ENCODE data around the gene BCL2.

The BCL2 gene

GRCh38 chr18:63186520-63187222 lies 132.9 kb downstream of the BCL2 start:
- in situ Hi-C loops (cut with MboI; ENCODE audit: low sequenced_read_pairs), result no loop called here

DNA sequence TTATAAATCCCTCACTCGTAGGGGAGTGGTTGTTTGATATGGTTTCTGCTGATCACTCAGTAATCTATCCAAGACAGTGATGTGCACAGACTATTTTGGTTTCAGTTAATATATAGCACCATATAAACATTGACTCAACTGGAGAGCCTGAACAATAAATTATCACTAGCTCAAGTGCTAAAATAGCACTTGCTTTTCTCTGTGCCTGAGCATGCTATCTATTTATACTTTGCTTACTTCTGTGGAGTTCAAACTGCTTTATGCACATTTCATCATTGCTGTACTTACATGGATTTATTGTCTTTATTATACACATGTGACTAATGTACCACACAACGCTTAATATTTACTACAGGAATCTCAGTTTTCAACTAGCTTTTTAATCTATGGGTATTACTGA lies 133.6 kb downstream of the BCL2 start:
- in situ Hi-C loops (cut with MboI; ENCODE audit: low sequenced_read_pairs), result no loop called here

GRCh38 chr18:63183952-63184770 lies 135.4 kb downstream of the BCL2 start:
- in situ Hi-C loops (cut with MboI; ENCODE audit: low sequenced_read_pairs), result no loop called here

DNA sequence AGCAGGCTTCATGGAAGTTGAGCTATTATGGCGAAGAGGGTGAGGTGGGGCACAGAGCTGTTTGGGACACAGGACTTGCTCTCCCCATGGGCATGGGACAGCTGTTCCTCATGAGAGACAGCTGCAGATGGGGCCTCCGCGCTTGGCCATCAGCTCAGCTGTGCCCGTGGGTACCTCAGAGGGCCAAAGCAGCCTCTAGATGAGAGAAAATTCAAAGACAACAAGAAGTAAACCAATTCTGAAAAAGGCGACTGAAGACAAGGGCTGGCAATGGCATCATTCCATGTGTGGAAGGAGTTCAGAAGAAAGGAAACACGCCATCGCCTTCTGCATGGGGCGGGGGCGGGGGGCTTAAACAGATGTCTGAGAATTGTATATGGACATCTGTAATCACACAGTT lies 136.2 kb downstream of the BCL2 start:
- in situ Hi-C loops (cut with MboI; ENCODE audit: low sequenced_read_pairs), result no loop called here

- in situ Hi-C loops (cut with MboI; ENCODE audit: low sequenced_read_pairs), result no loop called here
These were observed 136.7 kb downstream of the BCL2 start for GRCh38 chr18:63182861-63183260.

DNA sequence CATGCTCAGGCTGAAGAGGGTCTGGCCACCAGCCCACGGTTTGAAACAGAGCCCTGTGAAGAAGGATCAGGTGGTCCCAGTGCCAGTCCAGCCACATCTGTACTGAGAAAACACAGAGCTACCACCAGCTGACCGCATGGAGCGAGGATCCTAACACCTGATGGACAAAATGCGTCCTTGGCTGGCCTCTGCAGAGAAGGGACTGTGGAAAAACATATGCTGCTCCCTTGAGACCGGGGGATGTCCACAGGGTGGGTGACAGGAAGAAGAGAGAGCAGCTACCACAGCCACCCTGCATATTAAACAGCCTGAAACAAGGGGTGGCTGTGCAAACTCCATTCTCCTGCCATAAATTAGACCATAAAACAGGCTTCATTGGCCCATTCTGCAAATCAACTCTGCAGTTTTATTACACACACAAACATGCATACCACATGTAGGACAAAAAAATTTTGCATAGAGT lies 137.2 kb downstream of the BCL2 start:
- in situ Hi-C loops (cut with MboI; ENCODE audit: low sequenced_read_pairs), result no loop called here

- in situ Hi-C loops (cut with MboI; ENCODE audit: low sequenced_read_pairs), result no loop called here
These were observed 137.8 kb downstream of the BCL2 start for GRCh38 chr18:63181706-63182309.

GRCh38 chr18:63180971-63181376 lies 138.6 kb downstream of the BCL2 start:
- in situ Hi-C loops (cut with MboI; ENCODE audit: low sequenced_read_pairs), result no loop called here

GRCh38 chr18:63180321-63180720 lies 139.2 kb downstream of the BCL2 start:
- in situ Hi-C loops (cut with MboI; ENCODE audit: low sequenced_read_pairs), result no loop called here

DNA sequence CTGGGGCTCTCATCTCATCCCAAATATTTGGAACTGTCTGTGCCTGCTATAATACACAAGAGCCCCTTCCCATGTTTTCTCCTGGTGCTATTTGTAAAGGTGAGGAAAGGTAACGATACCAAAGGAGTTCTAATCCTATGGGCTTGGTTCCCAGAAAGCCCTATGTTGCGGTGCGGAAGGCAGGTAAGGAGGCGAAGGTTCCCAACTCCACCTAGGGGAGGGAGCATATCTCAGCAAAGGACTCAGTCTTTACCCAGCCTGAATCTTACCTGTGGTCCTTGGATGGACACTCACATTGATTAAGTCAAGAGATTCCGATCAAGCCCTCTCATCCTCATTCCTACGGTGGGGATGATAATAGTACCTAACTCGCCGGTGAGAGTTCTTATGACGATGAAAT lies 140.1 kb downstream of the BCL2 start:
- in situ Hi-C loops (cut with MboI; ENCODE audit: low sequenced_read_pairs), result no loop called here

GRCh38 chr18:63178971-63179370 lies 140.6 kb downstream of the BCL2 start:
- in situ Hi-C loops (cut with MboI; ENCODE audit: low sequenced_read_pairs), result no loop called here

- in situ Hi-C loops (cut with MboI; ENCODE audit: low sequenced_read_pairs), result no loop called here
These were observed 141.4 kb downstream of the BCL2 start for GRCh38 chr18:63177919-63178821.

- in situ Hi-C loops (cut with MboI; ENCODE audit: low sequenced_read_pairs), result no loop called here
These were observed 142.3 kb downstream of the BCL2 start for GRCh38 chr18:63177259-63177658.

DNA sequence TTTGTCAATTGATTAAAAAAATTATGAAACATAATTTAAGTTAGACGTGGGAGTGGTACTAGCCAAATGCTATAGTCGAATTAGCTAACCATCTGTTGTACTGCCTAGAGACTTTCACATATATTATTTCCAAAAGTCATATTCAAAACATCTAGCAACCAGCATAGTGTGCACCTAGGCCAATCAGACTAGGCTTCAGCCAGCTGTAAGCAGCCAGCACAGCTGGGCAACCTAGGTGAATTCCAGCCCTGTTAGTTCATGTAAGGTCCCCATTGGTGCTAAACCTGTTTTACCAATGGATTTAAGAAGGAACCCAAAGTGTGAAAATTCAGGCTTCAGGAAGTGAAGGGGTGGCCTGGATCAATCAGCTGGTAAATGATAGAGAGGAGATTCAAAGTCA lies 144.3 kb downstream of the BCL2 start:
- in situ Hi-C loops (cut with MboI; ENCODE audit: low sequenced_read_pairs), result no loop called here

DNA sequence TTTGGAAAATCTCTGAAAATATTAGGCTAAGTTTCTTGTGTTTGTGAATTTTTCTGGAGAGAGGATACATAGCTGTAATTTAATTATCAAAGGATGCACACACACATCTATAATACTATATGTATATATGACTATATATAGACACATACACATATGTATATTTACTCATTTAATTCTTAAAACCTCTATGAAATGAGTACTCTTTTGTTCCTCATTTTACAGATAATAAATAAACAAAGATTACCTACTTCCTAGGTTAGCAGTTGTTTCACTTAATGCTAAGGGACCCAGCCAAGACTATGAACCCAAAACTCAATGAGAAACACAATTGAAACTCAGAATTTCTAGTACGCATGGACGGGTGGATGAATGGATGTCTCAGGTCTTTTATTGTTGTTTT lies 145.6 kb downstream of the BCL2 start:
- in situ Hi-C loops (cut with MboI; ENCODE audit: low sequenced_read_pairs), result no loop called here

DNA sequence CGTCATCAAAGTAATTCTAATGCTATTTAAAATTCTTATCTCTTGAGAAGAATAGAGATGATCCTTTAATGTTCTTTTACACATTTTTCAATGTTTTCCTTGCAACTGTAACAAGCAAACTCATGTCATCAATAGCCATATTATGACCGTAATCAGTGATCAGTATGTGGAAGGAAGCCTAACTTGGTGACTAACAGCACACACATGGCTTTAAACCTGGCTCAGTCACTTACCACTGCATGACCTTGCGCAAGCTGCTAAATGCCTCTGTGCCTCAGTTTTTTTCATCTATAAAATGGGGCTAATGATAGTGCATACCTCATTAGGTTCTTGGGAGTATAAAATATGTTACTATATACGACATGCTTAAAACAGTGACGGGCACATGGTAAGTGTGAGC lies 149.7 kb downstream of the BCL2 start:
- in situ Hi-C loops (cut with MboI; ENCODE audit: low sequenced_read_pairs), result no loop called here

- in situ Hi-C loops (cut with MboI; ENCODE audit: low sequenced_read_pairs), result no loop called here
These were observed 151.3 kb downstream of the BCL2 start for GRCh38 chr18:63168287-63168686.

DNA sequence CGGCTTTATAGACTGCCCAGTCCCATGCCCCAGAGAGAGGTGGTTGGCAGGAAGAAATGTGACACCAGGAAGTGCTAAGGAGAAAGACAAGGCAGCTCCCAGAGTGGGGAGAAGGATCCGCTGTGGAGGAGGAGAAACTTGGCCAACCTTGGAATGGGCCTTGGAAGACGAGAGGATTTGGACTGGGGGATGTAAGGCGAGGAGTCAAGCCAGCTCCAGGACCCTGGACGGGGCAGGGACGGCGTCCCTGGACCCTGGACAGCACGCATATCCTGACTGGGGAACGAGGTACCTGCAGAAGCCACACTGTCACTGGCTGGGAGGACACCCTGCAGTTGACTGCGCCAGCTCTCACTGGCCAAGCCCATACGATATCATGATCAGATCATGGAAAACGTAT lies 153.4 kb downstream of the BCL2 start:
- in situ Hi-C loops (cut with MboI; ENCODE audit: low sequenced_read_pairs), result no loop called here

- in situ Hi-C loops (cut with MboI; ENCODE audit: low sequenced_read_pairs), result no loop called here
These were observed 155.2 kb downstream of the BCL2 start for GRCh38 chr18:63164396-63164795.

DNA sequence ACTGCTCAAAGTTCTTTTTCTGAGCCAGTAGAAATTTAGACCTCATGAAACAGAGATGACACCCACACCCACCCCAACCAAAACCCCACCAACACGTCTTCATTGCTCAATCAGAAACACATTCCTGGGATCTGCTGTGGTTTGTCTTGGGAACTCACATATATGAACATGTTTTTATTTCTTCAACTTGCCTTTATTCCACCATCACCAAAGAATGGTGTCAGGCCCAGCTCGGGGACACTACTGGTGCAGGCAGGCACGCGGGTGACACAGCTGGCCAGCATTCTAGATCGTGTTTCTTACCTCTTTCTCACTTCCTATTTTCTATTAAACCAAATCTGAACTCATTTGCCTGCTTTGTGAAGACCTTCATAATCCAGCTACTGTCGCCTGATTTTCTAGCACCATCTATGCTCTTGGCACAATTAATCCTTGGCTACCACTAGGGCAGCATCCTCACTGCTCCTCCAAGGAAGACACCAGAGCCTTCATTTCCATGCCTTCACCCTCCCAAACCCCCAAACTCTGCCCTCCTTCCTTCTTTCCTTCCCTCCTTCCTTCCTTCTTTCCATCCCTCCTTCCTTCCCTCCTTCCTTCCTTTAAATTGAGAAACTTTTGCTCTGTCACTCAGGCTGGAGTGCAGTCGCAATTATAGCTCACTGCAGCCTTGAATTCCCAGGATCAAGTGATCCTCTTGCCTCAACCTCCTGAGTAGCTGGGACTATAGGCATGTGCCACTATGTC lies 157.1 kb downstream of the BCL2 start:
- in situ Hi-C loops (cut with MboI; ENCODE audit: low sequenced_read_pairs), result no loop called here
